C4-2B (cell line): Measurements from ENCODE around the gene FSTL4.

Experiments used
- CTCF ChIP-seq: fragments of 450-650 bp; conservative IDR thresholded peaks from 2 replicates; pipeline ENCODE4 v1.5.1; 2017; ENCODE audit warnings: mild to moderate bottlenecking
- ZFX ChIP-seq: fragments of 450-650 bp; IDR thresholded peaks from 2 replicates; pipeline ENCODE4 v1.6.1; 2017

GRCh38 chr5:133456933-133457402, 155.4 kb downstream of the FSTL4 start:
- TF ChIP-seq CTCF (no peak), ZFX (no peak)
